H9 (cell line): ENCODE results near the gene PGF. TPM values are rescaled to one million over a fixed set of nuclear protein-coding genes. Genes with fewer than 3 reads are reported as not detected.
A peak's percentile ranks its signal among the peaks of the same experiment; 100 is the strongest.

Experiments used
- DNase-seq: peaks from one replicate; pipeline ENCODE4 v3.0.0-alpha.2; 2017
- H2AFZ ChIP-seq: one replicate; pipeline ENCODE4 v1.6.1; 2013; ENCODE audit warnings: mild to moderate bottlenecking, low read length, control low read depth, moderate library complexity
- H2AK5ac ChIP-seq: 2 replicates; pipeline ENCODE4 v1.6.1; 2013; ENCODE audit warnings: low read length, control low read depth, mixed read lengths; ENCODE audit not compliant: insufficient read length
- H2BK120ac ChIP-seq: one replicate; pipeline ENCODE4 v1.6.1; 2013; ENCODE audit warnings: low read depth, mild to moderate bottlenecking, low read length, control low read depth, inconsistent platforms; ENCODE audit not compliant: poor library complexity, severe bottlenecking
- H2BK12ac ChIP-seq: 2 replicates; pipeline ENCODE4 v1.6.1; 2013; ENCODE audit warnings: low read length, control low read depth, mixed read lengths, low read depth; ENCODE audit not compliant: insufficient read length
- H2BK15ac ChIP-seq: 2 replicates; pipeline ENCODE4 v1.6.1; 2013; ENCODE audit warnings: low read depth, low read length, control low read depth
- H2BK20ac ChIP-seq: one replicate; pipeline ENCODE4 v1.6.1; 2013; ENCODE audit warnings: low read depth, mild to moderate bottlenecking, low read length, control low read depth, inconsistent platforms; ENCODE audit not compliant: poor library complexity, severe bottlenecking
- H2BK5ac ChIP-seq: 2 replicates; pipeline ENCODE4 v1.6.1; 2013; ENCODE audit warnings: low read length, control low read depth, mixed read lengths; ENCODE audit not compliant: insufficient read length
- H3K14ac ChIP-seq: 2 replicates; pipeline ENCODE4 v1.6.1; 2013; ENCODE audit warnings: low read length, control low read depth; ENCODE audit not compliant: insufficient read depth
- H3K18ac ChIP-seq: 2 replicates; pipeline ENCODE4 v1.6.1; 2013; ENCODE audit warnings: low read depth, mild to moderate bottlenecking, mixed read lengths, low read length, control low read depth; ENCODE audit not compliant: insufficient read length
- H3K23ac ChIP-seq: 2 replicates; pipeline ENCODE4 v1.6.1; 2013; ENCODE audit warnings: low read length, control low read depth, mixed read lengths, low read depth; ENCODE audit not compliant: insufficient read length
- H3K23me2 ChIP-seq: 2 replicates; pipeline ENCODE4 v1.6.1; 2013; ENCODE audit warnings: low read depth, mild to moderate bottlenecking, mixed read lengths, low read length, control low read depth; ENCODE audit not compliant: insufficient read length, poor library complexity, severe bottlenecking
- H3K27ac ChIP-seq: 2 replicates; pipeline ENCODE4 v1.5.1; 2013; ENCODE audit warnings: low read length, control low read depth, mixed read lengths, low read depth; ENCODE audit not compliant: insufficient read length
- H3K27me3 ChIP-seq: 2 replicates; pipeline ENCODE4 v1.6.1; 2013; ENCODE audit warnings: low read length, control low read depth, inconsistent platforms; ENCODE audit not compliant: insufficient read depth
- H3K4ac ChIP-seq: 2 replicates; pipeline ENCODE4 v1.6.1; 2013; ENCODE audit warnings: low read depth, mild to moderate bottlenecking, control low read depth, inconsistent platforms, low read length, moderate library complexity
- H3K4me1 ChIP-seq: 2 replicates; pipeline ENCODE4 v1.6.1; 2013; ENCODE audit warnings: low read length, control low read depth, inconsistent platforms; ENCODE audit not compliant: insufficient read depth
- H3K4me2 ChIP-seq: 2 replicates; pipeline ENCODE4 v1.6.1; 2013; ENCODE audit warnings: low read length, control low read depth, mixed read lengths; ENCODE audit not compliant: insufficient read length, insufficient read depth
- H3K56ac ChIP-seq: 2 replicates; pipeline ENCODE4 v1.6.1; 2013; ENCODE audit warnings: low read depth, mild to moderate bottlenecking, mixed read lengths, low read length, control low read depth; ENCODE audit not compliant: insufficient read length
- H3K79me1 ChIP-seq: 2 replicates; pipeline ENCODE4 v1.6.1; 2013; ENCODE audit warnings: low read depth, mild to moderate bottlenecking, moderate library complexity, low read length, control low read depth, inconsistent platforms; ENCODE audit not compliant: insufficient read depth, poor library complexity, severe bottlenecking
- H3K79me2 ChIP-seq: 2 replicates; pipeline ENCODE4 v1.6.1; 2013; ENCODE audit warnings: low read length, control low read depth, inconsistent platforms; ENCODE audit not compliant: insufficient read depth
- H3K9ac ChIP-seq: 2 replicates; pipeline ENCODE4 v1.6.1; 2013; ENCODE audit warnings: low read length, control low read depth, mixed read lengths; ENCODE audit not compliant: insufficient read length; ENCODE audit errors: extremely low read depth
- H3K9me3 ChIP-seq: one replicate; pipeline ENCODE4 v1.6.1; 2013; ENCODE audit warnings: low read depth, low read length, inconsistent platforms; ENCODE audit not compliant: control insufficient read depth
- H3T11ph ChIP-seq: one replicate; pipeline ENCODE4 v1.6.1; 2013; ENCODE audit warnings: mild to moderate bottlenecking, low read length, control low read depth, inconsistent platforms
- H4K20me1 ChIP-seq: one replicate; pipeline ENCODE4 v1.6.1; 2013; ENCODE audit not compliant: control insufficient read depth, insufficient read length, insufficient read depth
- H4K5ac ChIP-seq: 2 replicates; pipeline ENCODE4 v1.6.1; 2013; ENCODE audit warnings: low read depth, mild to moderate bottlenecking, mixed read lengths, low read length, control low read depth; ENCODE audit not compliant: insufficient read length
- H4K8ac ChIP-seq: replicated peaks from 2 replicates; pipeline ENCODE4 v1.6.1; 2013; ENCODE audit warnings: low read length, control low read depth, mixed read lengths, low read depth; ENCODE audit not compliant: insufficient read length
- H4K91ac ChIP-seq: 2 replicates; pipeline ENCODE4 v1.6.1; 2013; ENCODE audit warnings: low read depth, mild to moderate bottlenecking, moderate library complexity, mixed read lengths, low read length, control low read depth; ENCODE audit not compliant: insufficient read length
- H3K27ac Mint-ChIP-seq, 3 experiments: 2 replicates in 2 of 3; 3 replicates in 1 of 3; pipeline ENCODE4 v1.8.0; 2020 to 2021; ENCODE audit warnings: mixed read lengths in 3 of 3, mild to moderate bottlenecking in 1 of 3, moderate library complexity in 1 of 3
- H3K27me3 Mint-ChIP-seq: 2 replicates; pipeline ENCODE4 v1.8.0; 2021; ENCODE audit warnings: low read depth, mild to moderate bottlenecking, moderate library complexity, mixed read lengths
- H3K36me3 Mint-ChIP-seq, 3 experiments: 2 replicates in 2 of 3; 3 replicates in 1 of 3; pipeline ENCODE4 v1.8.0; 2020 to 2021; ENCODE audit warnings: low read depth in 3 of 3, mixed read lengths in 3 of 3; ENCODE audit not compliant: insufficient read depth in 1 of 3
- H3K4me1 Mint-ChIP-seq, 2 experiments: 2 replicates each; pipeline ENCODE4 v1.8.0; 2020; ENCODE audit warnings: mixed read lengths in 2 of 2
- H3K4me3 Mint-ChIP-seq, 2 experiments: 2 replicates in 1 of 2; 3 replicates in 1 of 2; pipeline ENCODE4 v1.8.0; 2020 to 2021; ENCODE audit warnings: mild to moderate bottlenecking in 2 of 2, mixed read lengths in 2 of 2, moderate library complexity in 1 of 2
- H3K9me3 Mint-ChIP-seq, 2 experiments: 2 replicates in 1 of 2; 3 replicates in 1 of 2; pipeline ENCODE4 v1.8.0; 2020; ENCODE audit warnings: mild to moderate bottlenecking in 2 of 2, mixed read lengths in 2 of 2, moderate library complexity in 1 of 2
- CTCF ChIP-seq: fragments of 200-600 bp; sonication (generic); conservative IDR thresholded peaks from 3 replicates; pipeline ENCODE4 v1.8.0; 2021; ENCODE audit warnings: antibody characterized with exemption, mild to moderate bottlenecking
- WGBS: extraction: QIAGEN DNeasy Blood & Tissue Kit; methylation state at CpG from one replicate; pipeline ENCODE4 v1.1.7; 2013; ENCODE audit warnings: missing lambda C conversion rate, low lambda C conversion rate, mixed read lengths; ENCODE audit not compliant: insufficient read length; ENCODE audit errors: extremely low coverage; 5-methylcytosine and 5-hydroxymethylcytosine counted together
- total RNA-seq: library from RNA; stranded (reverse); gene quantifications from 2 replicates; pipeline ENCODE4 v1.2.1, GENCODE V29; 2021

Gene PGF
- total RNA-seq, 1 experiment from 2014 or later = 2.3 TPM

- Histone ChIP-seq H3K9ac (no peak overlapping the region), H2BK120ac (no peak overlapping the region), H4K5ac (no peak overlapping the region), H3K4me2 (no peak overlapping the region), H3K4me1 (no peaks in the 10 kb centered on the region), H2BK15ac (no peak overlapping the region), H4K91ac (no peak overlapping the region), H3K27ac (no peak overlapping the region), H3K18ac (no peak overlapping the region), H3K56ac (no peak overlapping the region), H4K20me1 (no peaks in the 10 kb centered on the region), H3K23me2 (peaks cover 4% of the 10 kb centered on the region), H3K79me2 (no peaks in the 10 kb centered on the region), H3K79me1 (no peaks in the 10 kb centered on the region), H4K8ac (no peak overlapping the region), H3T11ph (no peak overlapping the region), H2AFZ (no peak overlapping the region), H2BK5ac (no peak overlapping the region), H3K14ac (no peak overlapping the region), H3K23ac (no peak overlapping the region), H3K9me3 (no peaks in the 10 kb centered on the region), H3K27me3 (no peaks in the 10 kb centered on the region), H2BK12ac (no peak overlapping the region), H2AK5ac (no peak overlapping the region), H2BK20ac (no peak overlapping the region), H3K4ac (no peak overlapping the region)
- DNase-seq = no peak
- Mint-ChIP-seq H3K4me3 (peak overlapping the region in 1 of 2 experiments; percentile 33; a peak in 1 of 5 replicates), H3K27me3 (peaks cover 8% of the 10 kb centered on the region), H3K27ac (no peak overlapping the region; a peak in 1 of 7 replicates), H3K36me3 (peaks cover 0 to 5% (median 0%) of the 10 kb centered on the region in 3 experiments; a peak in 1 of 7 replicates), H3K9me3 (no peaks in the 10 kb centered on the region), H3K4me1 (peaks cover 5 to 6% of the 10 kb centered on the region in 2 experiments; a peak in 3 of 4 replicates)
- no CpG with 5 or more reads among the region's 11 CpGs for WGBS
- TF ChIP-seq CTCF = no peak
Observed at GRCh38 chr14:74924061-74924460, 31.3 kb downstream of the PGF start.
